Nephron progenitor cell (in vitro differentiated cells): ENCODE data around the gene MGRN1.
A peak's percentile ranks its signal among the peaks of the same experiment; 100 is the strongest.

ENCODE experiments used
- DNase-seq: peaks from one replicate; pipeline ENCODE4 v3.0.0; 2021
- H3K27ac Mint-ChIP-seq: 2 replicates; pipeline ENCODE4 v1.8.0; 2021; ENCODE audit warnings: mild to moderate bottlenecking, moderate library complexity, mixed read lengths
- H3K27me3 Mint-ChIP-seq: 2 replicates; pipeline ENCODE4 v1.8.0; 2021; ENCODE audit warnings: mild to moderate bottlenecking, low read depth, mixed read lengths; ENCODE audit not compliant: poor library complexity
- H3K36me3 Mint-ChIP-seq: 2 replicates; pipeline ENCODE4 v1.8.0; 2021; ENCODE audit warnings: low read depth, mixed read lengths
- H3K4me1 Mint-ChIP-seq: 2 replicates; pipeline ENCODE4 v1.8.0; 2021; ENCODE audit warnings: mixed read lengths
- H3K4me3 Mint-ChIP-seq: 2 replicates; pipeline ENCODE4 v1.8.0; 2021; ENCODE audit warnings: mild to moderate bottlenecking, moderate library complexity, mixed read lengths
- H3K9me3 Mint-ChIP-seq: 2 replicates; pipeline ENCODE4 v1.8.0; 2021; ENCODE audit warnings: mild to moderate bottlenecking, moderate library complexity, mixed read lengths
- CTCF ChIP-seq: fragments of 200-600 bp; sonication (generic); IDR thresholded peaks from 2 replicates; pipeline ENCODE4 v1.5.0; 2021; ENCODE audit warnings: antibody characterized with exemption

The MGRN1 gene

GRCh38 chr16:4625560-4626159 lies 1.0 kb downstream of the MGRN1 start:
- Mint-ChIP-seq H3K4me1 (peaks cover 29% of the 10 kb centered on the region), H3K9me3 (peaks cover 6% of the 10 kb centered on the region), H3K27me3 (no peaks in the 10 kb centered on the region), H3K4me3 (peak overlapping the region; percentile 99), H3K27ac (peak overlapping the region; percentile 91), H3K36me3 (peaks cover 22% of the 10 kb centered on the region)
- TF ChIP-seq CTCF = no peak
- no peak for DNase-seq

- no peak for TF ChIP-seq CTCF
- DNase-seq = no peak
- no peak overlapping the region for H3K27ac Mint-ChIP-seq
- H3K27me3 Mint-ChIP-seq = no peaks in the 10 kb centered on the region
- peaks cover 29% of the 10 kb centered on the region for H3K36me3 Mint-ChIP-seq
- H3K9me3 Mint-ChIP-seq = peaks cover 12% of the 10 kb centered on the region
- H3K4me3 Mint-ChIP-seq = peak overlapping the region; percentile 99
- H3K4me1 Mint-ChIP-seq = peaks cover 25% of the 10 kb centered on the region
Measured at GRCh38 chr16:4626396-4626795, 1.8 kb downstream of the MGRN1 start.

- peaks cover 37% of the 10 kb centered on the region for H3K36me3 Mint-ChIP-seq
- DNase-seq = no peak
- no peak overlapping the region for H3K4me3 Mint-ChIP-seq
- peaks cover 23% of the 10 kb centered on the region for H3K4me1 Mint-ChIP-seq
- H3K27ac Mint-ChIP-seq = no peak overlapping the region
- TF ChIP-seq CTCF = no peak
- H3K27me3 Mint-ChIP-seq = no peaks in the 10 kb centered on the region
- H3K9me3 Mint-ChIP-seq = peaks cover 15% of the 10 kb centered on the region
Measured at GRCh38 chr16:4628283-4628682, 3.7 kb downstream of the MGRN1 start.

- H3K4me1 Mint-ChIP-seq = peaks cover 10% of the 10 kb centered on the region
- no peak for DNase-seq
- peaks cover 48% of the 10 kb centered on the region for H3K36me3 Mint-ChIP-seq
- H3K27ac Mint-ChIP-seq = no peak overlapping the region
- TF ChIP-seq CTCF = no peak
- H3K9me3 Mint-ChIP-seq = peaks cover 15% of the 10 kb centered on the region
- H3K4me3 Mint-ChIP-seq = no peak overlapping the region
- H3K27me3 Mint-ChIP-seq = no peaks in the 10 kb centered on the region
Measured at GRCh38 chr16:4631444-4631843, 6.8 kb downstream of the MGRN1 start.

- Mint-ChIP-seq H3K4me1 (peaks cover 4% of the 10 kb centered on the region), H3K27me3 (no peaks in the 10 kb centered on the region), H3K4me3 (no peak overlapping the region), H3K36me3 (peaks cover 33% of the 10 kb centered on the region), H3K27ac (peak overlapping the region; percentile 45), H3K9me3 (peaks cover 12% of the 10 kb centered on the region)
- no peak for TF ChIP-seq CTCF
- DNase-seq = no peak
Measured at GRCh38 chr16:4633910-4634635, 9.4 kb downstream of the MGRN1 start.

GRCh38 chr16:4634768-4635167 lies 10.1 kb downstream of the MGRN1 start:
- Mint-ChIP-seq H3K27ac (peak overlapping the region; percentile 45), H3K27me3 (no peaks in the 10 kb centered on the region), H3K4me3 (no peak overlapping the region), H3K9me3 (peaks cover 9% of the 10 kb centered on the region), H3K36me3 (peaks cover 29% of the 10 kb centered on the region), H3K4me1 (peaks cover 9% of the 10 kb centered on the region)
- DNase-seq = no peak
- no peak for TF ChIP-seq CTCF
